ENCODE results near the gene ROCK2.

- no peak for TF ChIP-seq EZH2phosphoT487 (IDR thresholded peaks at IDR 0.05; ENCODE audit: low read depth, severe bottlenecking, unreplicated experiment)
- TF ChIP-seq CTCF (IDR thresholded peaks at IDR 0.05; ENCODE audit: poor library complexity) = no peak
- no peak for TF ChIP-seq EZH2 (IDR thresholded peaks at IDR 0.05; ENCODE audit: borderline replicate concordance)
These were observed 105.3 kb downstream of the ROCK2 start for GRCh38 chr2:11239147-11239546.
